HG03159 (cell line): ENCODE results near the gene SETD9.

Source experiments
- ATAC-seq: cut with Tn5 transposase; IDR thresholded peaks from one replicate; pipeline ENCODE4 v1.9.1; 2021; ENCODE audit warnings: mild to moderate bottlenecking, moderate library complexity; ENCODE audit not compliant: unreplicated experiment

The SETD9 gene

DNA sequence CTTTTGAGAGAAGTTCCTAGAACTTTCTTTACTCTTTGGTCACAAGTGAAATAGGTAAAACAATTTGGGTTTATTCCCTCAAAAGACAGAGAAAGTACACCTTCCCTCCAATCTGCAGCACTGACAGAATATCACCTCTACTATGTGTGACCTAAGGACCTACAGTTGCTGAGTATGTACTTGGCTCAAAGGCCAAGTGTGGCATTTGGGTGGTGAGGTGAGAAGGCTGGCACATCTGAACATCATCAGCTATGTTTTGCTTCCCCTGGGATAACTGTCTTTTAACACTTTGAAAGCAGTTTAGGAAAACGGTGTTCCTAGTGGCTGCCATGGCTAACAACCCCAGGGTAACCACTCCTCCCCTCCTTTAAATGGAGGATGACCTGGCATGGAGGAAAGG lies 24.9 kb downstream of the SETD9 start:
- ATAC-seq, result no peak

DNA sequence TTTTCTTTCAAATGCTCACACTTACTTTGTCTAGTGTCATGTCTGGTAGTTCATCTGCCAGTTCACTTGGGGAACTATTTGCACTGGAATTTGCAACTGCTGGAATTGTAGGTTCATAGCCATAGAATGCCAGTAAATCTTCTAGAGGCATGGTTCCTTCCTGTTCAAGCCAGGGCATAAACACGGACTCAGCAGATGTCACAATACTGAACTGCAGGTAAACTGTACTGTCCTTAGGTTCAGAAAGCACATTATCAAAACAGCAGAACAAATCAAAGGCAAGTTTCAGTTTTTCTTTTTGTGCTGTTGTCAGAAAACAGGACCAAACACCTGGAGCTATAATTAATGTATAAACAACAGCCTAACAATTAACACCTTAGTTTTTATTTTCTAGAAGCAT lies 29.5 kb downstream of the SETD9 start:
- no peak for ATAC-seq

DNA sequence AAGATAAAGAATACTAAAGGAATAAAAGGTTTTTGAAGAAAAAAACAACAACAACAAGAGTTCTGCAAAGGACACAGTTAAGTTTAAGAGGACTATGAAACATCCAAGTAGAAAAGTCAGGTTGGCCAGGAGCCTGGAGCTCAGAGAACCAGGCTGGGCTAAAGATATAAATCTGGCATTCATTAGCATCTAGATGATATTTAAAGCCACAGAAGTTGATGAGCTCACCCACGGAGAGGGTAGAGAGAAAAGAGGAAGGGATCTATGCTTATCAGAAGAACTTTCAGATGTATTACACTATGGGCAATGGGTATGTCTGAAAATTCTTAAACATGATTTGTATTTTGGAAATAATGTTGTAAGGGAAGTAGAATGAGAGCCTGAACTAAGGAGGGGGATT lies 32.6 kb downstream of the SETD9 start:
- ATAC-seq, result no peak

DNA sequence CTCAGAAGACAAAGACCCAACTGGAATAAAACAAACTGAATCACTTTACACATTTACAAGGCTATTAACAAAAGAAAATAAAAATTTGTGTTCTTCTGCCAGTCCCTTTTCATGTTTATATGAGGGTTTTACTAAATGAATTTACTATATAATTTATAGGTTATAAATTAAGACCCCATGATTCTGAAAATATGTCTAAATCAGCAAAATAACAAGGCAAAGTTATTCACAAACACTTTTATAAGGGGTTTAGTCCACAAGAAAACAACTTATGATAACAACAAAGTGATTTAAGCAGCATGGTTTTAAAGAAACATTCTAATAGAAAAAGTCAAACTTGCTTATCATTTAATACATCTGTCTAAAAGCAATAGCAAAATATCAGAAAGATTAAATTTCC lies 37.7 kb downstream of the SETD9 start:
- no peak for ATAC-seq

DNA sequence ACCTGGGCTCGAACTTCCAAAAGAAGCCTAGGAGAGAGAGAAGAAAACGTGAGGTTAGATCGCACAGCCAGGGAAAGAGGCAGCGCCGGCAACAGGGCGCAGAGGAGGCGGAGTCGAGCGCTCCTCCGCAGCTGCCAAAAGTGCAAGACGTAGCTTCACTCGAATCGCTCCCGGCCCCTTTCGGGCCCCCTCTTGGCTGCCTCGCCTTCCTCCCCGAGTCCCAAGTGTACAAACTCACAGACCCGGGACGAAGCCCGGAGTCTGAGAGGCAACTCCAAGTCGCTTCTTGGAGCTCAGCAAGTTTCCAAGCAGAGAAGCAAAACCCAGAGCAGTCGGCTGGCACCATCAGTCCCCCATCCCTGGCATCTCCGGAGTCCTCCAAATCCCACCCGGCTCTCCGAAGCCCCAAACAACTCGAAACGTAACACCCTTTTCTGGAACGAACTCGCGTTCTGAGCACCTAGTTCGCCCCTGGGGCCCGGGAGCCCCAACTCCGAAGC lies 41.3 kb downstream of the SETD9 start:
- ATAC-seq, result no peak

DNA sequence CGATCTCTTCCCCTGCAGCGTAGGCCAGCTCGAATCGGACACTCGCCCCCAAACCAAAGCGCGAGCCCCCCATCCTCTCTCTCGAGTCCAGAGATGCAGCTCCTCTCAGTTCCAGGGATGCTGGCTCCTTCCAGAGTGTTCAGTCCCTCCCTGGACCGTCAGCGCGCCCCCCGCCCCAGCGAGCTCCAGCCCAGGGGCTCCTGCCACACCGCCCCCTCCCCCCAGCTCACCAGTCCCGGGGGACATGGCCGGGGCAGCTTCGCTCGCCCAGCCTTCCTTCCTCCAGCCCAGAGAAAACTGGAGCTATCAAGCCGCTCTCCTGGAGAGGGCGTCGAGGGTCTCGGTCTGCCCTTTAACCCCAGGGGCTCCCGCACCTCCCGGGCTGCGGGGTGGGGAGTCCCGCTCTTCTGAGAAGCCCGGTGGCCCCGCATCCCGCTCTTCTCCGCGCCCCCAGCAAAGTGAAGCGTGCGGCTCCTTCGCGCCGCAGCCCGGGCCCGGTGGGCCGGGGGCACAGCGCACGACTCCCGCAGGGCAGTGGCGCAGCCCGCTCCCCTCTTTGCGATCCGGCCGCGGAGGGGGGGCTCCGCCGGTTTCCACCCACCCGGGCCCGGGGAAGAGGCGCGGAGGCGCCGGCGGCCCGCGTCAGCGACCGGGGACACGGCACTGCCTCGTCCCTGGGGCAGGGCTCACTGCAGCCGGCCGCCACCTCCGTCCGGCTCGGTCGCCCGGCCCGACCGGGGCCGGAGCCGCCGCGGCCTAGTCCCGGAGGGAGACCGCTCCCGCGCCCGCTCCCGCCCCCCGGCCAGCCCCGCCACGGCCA lies 41.9 kb downstream of the SETD9 start:
- ATAC-seq, result peak; percentile 38

DNA sequence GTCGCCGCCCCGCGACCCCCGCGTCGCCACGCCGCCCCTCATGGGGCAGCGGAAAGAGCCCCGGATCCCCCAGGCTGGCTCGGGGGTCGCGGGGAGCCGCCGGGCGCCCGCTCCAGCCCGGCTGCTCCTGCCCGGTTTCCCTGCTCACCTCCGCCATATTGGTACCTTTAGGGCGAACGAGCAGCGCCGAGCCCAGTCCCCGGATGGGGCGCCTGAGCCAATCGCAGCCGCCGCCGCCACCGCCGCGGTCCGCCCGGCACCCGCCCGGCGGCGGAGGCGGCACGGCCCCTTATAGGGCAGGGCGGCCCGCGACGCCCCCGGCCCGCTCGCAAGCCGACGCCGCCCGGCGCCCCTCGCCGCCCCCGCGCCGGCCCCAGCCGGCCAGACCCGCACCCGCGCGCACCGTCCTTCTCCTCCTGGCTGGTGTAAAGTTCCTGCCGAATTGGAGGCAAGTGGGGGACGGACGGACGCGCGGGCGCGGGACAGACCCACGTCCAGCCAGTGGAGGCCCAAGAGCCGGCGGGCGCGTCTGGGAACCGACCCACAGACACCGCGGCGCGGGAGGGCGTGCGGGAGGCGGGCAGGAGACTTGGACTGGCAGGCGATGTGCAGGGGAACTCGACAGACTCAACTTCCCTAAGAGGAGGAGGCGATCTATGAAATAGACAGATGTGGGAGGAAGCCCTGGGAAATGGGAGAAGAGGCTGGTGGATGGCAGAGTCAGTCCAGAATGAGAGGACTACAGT lies 42.7 kb downstream of the SETD9 start, which contains the start of gene MIER3:
MIER3 (minus strand) TSS at position 178 of the 746 bp plus-strand sequence; CDS start at position 157, 21 bp downstream.
- peak; percentile 93 for ATAC-seq

DNA sequence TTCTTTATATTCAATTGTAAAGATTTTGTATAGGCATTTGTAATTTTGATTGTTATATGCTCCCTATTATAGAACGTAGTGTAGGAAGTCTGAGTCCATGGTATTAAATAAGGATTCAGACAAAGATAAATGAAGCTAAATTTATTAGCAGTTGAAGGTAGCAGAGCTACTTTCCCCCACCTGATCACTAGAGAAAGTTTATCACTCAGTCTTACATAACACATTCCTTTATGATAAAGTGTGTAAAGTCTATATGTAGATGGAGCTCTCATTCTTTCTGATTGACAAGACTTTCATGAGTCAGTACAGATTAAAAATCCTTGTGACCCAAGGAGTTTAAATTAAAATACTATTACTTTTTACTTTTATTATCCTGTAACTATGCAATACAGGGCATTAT lies 44.9 kb downstream of the SETD9 start:
- ATAC-seq, result no peak

DNA sequence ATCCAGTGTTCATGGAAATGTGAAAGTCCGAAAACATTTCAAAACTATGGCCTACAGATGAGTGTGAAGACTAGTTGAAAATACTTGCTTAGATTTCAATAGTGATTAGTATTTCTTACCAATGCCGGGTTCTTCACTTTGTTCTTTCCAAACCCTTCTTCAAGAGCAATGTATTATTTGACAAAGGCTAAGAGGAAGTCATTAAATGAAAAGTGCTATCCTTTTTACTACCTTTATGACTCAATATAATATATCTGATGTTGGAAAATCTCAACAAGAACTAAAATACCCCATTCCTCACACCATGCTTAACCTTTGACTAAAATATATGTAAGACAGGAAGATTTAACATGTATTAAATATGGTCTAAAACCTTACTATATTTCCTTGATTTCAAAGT lies 49.2 kb downstream of the SETD9 start:
- ATAC-seq, result no peak

DNA sequence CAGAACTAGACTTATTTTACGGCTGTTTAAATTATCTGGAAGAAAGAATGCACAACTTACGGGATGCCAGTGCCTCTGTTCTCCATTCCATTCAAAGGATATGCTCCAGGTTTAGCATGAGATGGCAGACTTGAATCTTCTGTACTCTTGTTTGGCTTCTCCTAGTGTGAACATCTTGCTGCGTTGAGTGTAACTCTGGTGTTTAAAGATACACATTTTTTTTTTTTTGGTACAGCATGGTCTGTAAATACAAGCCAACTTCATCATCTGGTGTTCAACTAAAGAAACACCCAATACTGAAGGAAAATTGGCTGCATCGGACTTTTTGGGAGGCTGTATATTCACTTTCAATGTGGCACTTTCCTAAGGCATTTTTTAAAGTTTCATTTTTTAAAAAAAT lies 49.9 kb downstream of the SETD9 start:
- ATAC-seq, result no peak

DNA sequence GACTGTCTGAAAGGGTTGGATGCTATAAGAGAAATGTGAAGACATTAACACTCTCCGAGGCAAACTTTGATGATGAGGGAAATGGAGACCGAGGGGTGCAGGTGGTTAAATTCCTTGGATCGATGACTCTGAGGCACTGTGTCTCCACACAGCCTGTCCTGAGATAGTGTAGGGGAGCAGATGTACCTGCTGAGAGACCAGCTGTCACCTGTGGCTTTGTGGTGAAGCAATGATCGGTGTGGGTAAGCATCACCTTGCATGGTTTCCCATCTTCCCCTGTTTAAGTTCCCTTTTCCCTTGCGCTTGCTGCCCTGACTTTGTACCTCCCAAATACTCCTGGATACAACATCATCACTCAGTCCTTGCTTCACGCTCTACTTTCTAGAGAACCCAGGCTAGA lies 52.4 kb downstream of the SETD9 start:
- no peak for ATAC-seq

DNA sequence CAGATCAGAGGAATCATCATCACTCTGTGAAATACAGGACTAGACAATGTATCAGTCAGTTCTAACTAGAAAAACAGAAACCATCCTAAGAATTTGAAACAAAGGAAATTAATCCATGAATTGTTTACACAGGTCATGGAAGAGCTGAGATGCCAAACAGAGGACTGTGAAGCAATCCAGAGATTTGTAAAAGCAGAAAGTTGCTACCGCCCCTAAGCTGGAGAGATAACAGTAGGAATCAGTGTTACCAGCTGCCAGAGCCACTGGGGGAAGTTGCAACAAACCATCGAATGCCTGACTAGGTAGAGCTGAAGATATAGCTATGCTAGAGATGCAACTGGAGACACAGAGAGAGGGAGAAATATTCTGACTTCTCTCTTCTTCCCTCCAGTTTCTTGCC lies 52.9 kb downstream of the SETD9 start:
- no peak for ATAC-seq

DNA sequence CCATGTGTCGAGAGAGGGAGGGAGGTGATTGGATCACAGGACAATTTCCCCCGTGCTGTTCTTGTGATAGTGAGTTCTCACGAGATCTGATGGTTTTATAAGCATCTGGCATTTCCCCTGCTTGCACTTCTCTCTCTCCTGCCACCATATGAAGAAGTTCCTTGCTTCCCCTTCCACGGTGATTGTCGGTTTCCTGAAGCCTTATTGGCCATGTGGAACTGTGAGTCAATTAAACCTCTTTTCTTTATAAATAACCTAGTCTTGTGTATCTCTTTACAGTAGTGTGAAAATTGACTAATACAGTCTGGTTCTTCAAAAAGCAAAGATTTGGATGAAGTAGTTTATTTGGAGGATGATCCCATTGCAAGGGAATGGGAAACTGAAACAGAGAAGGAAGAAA lies 53.9 kb downstream of the SETD9 start:
- no peak for ATAC-seq

DNA sequence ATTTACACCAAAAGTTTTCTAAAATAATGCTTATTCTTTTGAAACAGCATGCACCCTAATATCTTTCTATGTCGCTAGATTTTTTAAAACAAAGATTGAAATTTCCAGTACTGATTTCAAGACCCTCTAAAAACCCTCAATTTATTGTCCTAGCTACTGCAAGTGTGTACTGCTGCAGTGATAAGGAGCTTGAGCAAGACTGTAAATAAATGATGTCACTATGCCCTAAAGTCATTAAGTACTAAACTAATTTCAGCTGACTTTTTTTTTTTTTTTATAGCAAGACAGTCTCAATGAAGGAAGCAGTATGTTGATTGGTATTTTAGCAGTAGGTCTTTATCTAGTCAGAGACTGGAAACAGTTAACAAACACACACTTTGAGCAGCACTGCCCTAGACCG lies 54.8 kb downstream of the SETD9 start:
- ATAC-seq, result no peak
